HepG2 (cell line): ENCODE results near the gene GAPT. TPM values are rescaled to one million over a fixed set of nuclear protein-coding genes. Genes with fewer than 3 reads are reported as not detected.
A peak's percentile ranks its signal among the peaks of the same experiment; 100 is the strongest.

Experiments used
- ATM ChIP-seq: fragments of 450-650 bp; IDR thresholded peaks from 2 replicates; pipeline ENCODE4 v1.7.1; 2017; ENCODE audit warnings: mild to moderate bottlenecking, borderline replicate concordance
- BRD4 ChIP-seq: sonication (generic); formaldehyde crosslinking; IDR thresholded peaks from 2 replicates; pipeline ENCODE4 v1.4.0; 2020; ENCODE audit warnings: missing genetic modification reagents
- EZH2 ChIP-seq: conservative IDR thresholded peaks from 2 replicates; pipeline ENCODE4 v1.6.1; 2012; ENCODE audit warnings: mild to moderate bottlenecking, low read depth, low read length, moderate library complexity
- FOXM1 ChIP-seq: sonication (generic); formaldehyde crosslinking; IDR thresholded peaks from 2 replicates; pipeline ENCODE4 v1.5.0; 2020; ENCODE audit warnings: missing genetic modification reagents
- GPN1 ChIP-seq: sonication (generic); formaldehyde crosslinking; IDR thresholded peaks from 2 replicates; pipeline ENCODE4 v1.5.1; 2020; ENCODE audit warnings: missing genetic modification reagents, borderline replicate concordance
- HDAC2 ChIP-seq: sonication (generic); formaldehyde crosslinking; IDR thresholded peaks from 2 replicates; pipeline ENCODE4 v1.4.0; 2020; ENCODE audit warnings: missing genetic modification reagents
- HOMEZ ChIP-seq: IDR thresholded peaks from 2 replicates; pipeline ENCODE4 v1.6.1; 2016; ENCODE audit warnings: low read depth
- MAFF ChIP-seq: IDR thresholded peaks from 2 replicates; pipeline ENCODE4 v1.6.1; 2011; ENCODE audit warnings: low read depth, low read length, improper control_type of control experiment
- NFE2 ChIP-seq: sonication (generic); formaldehyde crosslinking; IDR thresholded peaks from 2 replicates; pipeline ENCODE4 v1.4.0; 2020; ENCODE audit warnings: missing genetic modification reagents
- PHF20 ChIP-seq: sonication (generic); formaldehyde crosslinking; IDR thresholded peaks from 2 replicates; pipeline ENCODE4 v1.5.0; 2020; ENCODE audit warnings: mild to moderate bottlenecking, missing genetic modification reagents
- PHF8 ChIP-seq: sonication (generic); formaldehyde crosslinking; IDR thresholded peaks from 2 replicates; pipeline ENCODE4 v1.5.0; 2020; ENCODE audit warnings: missing genetic modification reagents
- PRMT3 ChIP-seq: sonication (generic); formaldehyde crosslinking; IDR thresholded peaks from 2 replicates; pipeline ENCODE4 v1.8.1; 2022; ENCODE audit warnings: low read depth, mild to moderate bottlenecking, moderate library complexity, missing genetic modification reagents, borderline replicate concordance
- REL ChIP-seq: sonication (generic); formaldehyde crosslinking; conservative IDR thresholded peaks from 2 replicates; pipeline ENCODE4 v1.8.0; 2022; ENCODE audit warnings: mild to moderate bottlenecking, missing genetic modification reagents, moderate library complexity
- SALL2 ChIP-seq: sonication (generic); formaldehyde crosslinking; IDR thresholded peaks from 2 replicates; pipeline ENCODE4 v1.8.1; 2023; ENCODE audit warnings: mild to moderate bottlenecking, missing genetic modification reagents, inconsistent platforms
- SMAD1 ChIP-seq: sonication (generic); formaldehyde crosslinking; IDR thresholded peaks from 2 replicates; pipeline ENCODE4 v1.4.0; 2020; ENCODE audit warnings: missing genetic modification reagents, low read depth, mild to moderate bottlenecking, borderline replicate concordance
- SRSF9 ChIP-seq: fragments of 200-400 bp; formaldehyde crosslinking; IDR thresholded peaks from 2 replicates; pipeline ENCODE4 v1.6.1; 2018; ENCODE audit warnings: borderline replicate concordance, mild to moderate bottlenecking, low read depth, low read length; ENCODE audit not compliant: insufficient read depth, poor library complexity, severe bottlenecking
- SSRP1 ChIP-seq: IDR thresholded peaks from 2 replicates; pipeline ENCODE4 v1.6.1; 2016; ENCODE audit warnings: control low read depth
- ZBTB42 ChIP-seq: sonication (generic); formaldehyde crosslinking; IDR thresholded peaks from 2 replicates; pipeline ENCODE4 v1.5.0; 2020; ENCODE audit warnings: mild to moderate bottlenecking, missing genetic modification reagents
- ZFX ChIP-seq: sonication (generic); formaldehyde crosslinking; IDR thresholded peaks from 2 replicates; pipeline ENCODE4 v1.4.0; 2020; ENCODE audit warnings: mild to moderate bottlenecking, low read depth, missing genetic modification reagents, moderate library complexity
- ZNF432 ChIP-seq: sonication (generic); formaldehyde crosslinking; IDR thresholded peaks from 2 replicates; pipeline ENCODE4 v1.5.0; 2020; ENCODE audit warnings: missing genetic modification reagents, mild to moderate bottlenecking, borderline replicate concordance
- ZNF503 ChIP-seq: sonication (generic); formaldehyde crosslinking; IDR thresholded peaks from 2 replicates; pipeline ENCODE4 v1.4.0; 2020; ENCODE audit warnings: missing genetic modification reagents
- ZNF513 ChIP-seq: sonication (generic); formaldehyde crosslinking; conservative IDR thresholded peaks from 2 replicates; pipeline ENCODE4 v1.5.0; 2020; ENCODE audit warnings: missing genetic modification reagents
- ZNF704 ChIP-seq: sonication (generic); formaldehyde crosslinking; IDR thresholded peaks from 2 replicates; pipeline ENCODE4 v1.8.1; 2023; ENCODE audit warnings: mild to moderate bottlenecking, inconsistent platforms, moderate library complexity, missing genetic modification reagents, borderline replicate concordance
- ZNF781 ChIP-seq: sonication (generic); formaldehyde crosslinking; IDR thresholded peaks from 2 replicates; pipeline ENCODE4 v1.5.1; 2020; ENCODE audit warnings: borderline replicate concordance, mild to moderate bottlenecking, missing genetic modification reagents; ENCODE audit errors: not compliant biosample characterization
- ZNF816 ChIP-seq: sonication (generic); formaldehyde crosslinking; IDR thresholded peaks from 2 replicates; pipeline ENCODE4 v1.8.0; 2022; ENCODE audit warnings: missing genetic modification reagents, mild to moderate bottlenecking, borderline replicate concordance
- polyA plus RNA-seq, 8 experiments: library from polyadenylated mRNA; depleted of rRNA in 3 of 8; stranded (reverse) in 7 of 8; unstranded in 1 of 8; fragments of >200 nt; fragmentation: Illumina TruSeq in 4 of 8; extraction: Trizol in 4 of 8; gene quantifications; 2 replicates each; pipeline versions ENCODE4 v1.2.1 to v1.2.3, GENCODE V29; 2011 to 2016; ENCODE audit warnings: low read depth in 4 of 8, missing spikeins in 1 of 8, mixed read lengths in 1 of 8; ENCODE audit not compliant: insufficient read depth in 1 of 8
- total RNA-seq, 5 experiments: library from RNA; depleted of rRNA; stranded (reverse); fragments of >200 nt; fragmentation: Illumina TruSeq; extraction: Trizol; gene quantifications; 2 replicates each; pipeline ENCODE4 v1.2.3, GENCODE V29; 2016; ENCODE audit warnings: low read depth in 1 of 5

Gene GAPT
- total and polyA plus RNA-seq, 2 of the 13 experiments (the other 11 are each of a cell fraction or from before 2014, with no cell fraction given): not detected

GRCh38 chr5:58460002-58460731, 31.1 kb upstream of the GAPT start, which contains the start of gene PLK2 (continued):
- TF ChIP-seq ZNF513 (CRISPR knock-in tag): no peak
- no peak for TF ChIP-seq GPN1
- peak; percentile 77 for TF ChIP-seq PHF8
- no peak for TF ChIP-seq EZH2
- TF ChIP-seq ZFX (CRISPR knock-in tag): peak; percentile 87
- TF ChIP-seq ZNF432 (CRISPR knock-in tag): no peak
- no peak for TF ChIP-seq ZNF503 (CRISPR knock-in tag)
- TF ChIP-seq HOMEZ (CRISPR knock-in tag): no peak
- no peak for TF ChIP-seq MAFF
- no peak for TF ChIP-seq SMAD1 (CRISPR knock-in tag)
- no peak for TF ChIP-seq ZBTB42
- no peak for TF ChIP-seq PHF20 (CRISPR knock-in tag)
- TF ChIP-seq SSRP1 (CRISPR knock-in tag): no peak
- no peak for TF ChIP-seq ZNF781 (CRISPR knock-in tag)
- TF ChIP-seq HDAC2: no peak; the same call in 1 of the 2 replicates
- no peak for TF ChIP-seq ATM
- no peak for TF ChIP-seq NFE2
- no peak for TF ChIP-seq SRSF9
- TF ChIP-seq SALL2 (CRISPR knock-in tag): 0 out of 2 replicates have a peak, but pooled peaks have one; percentile 22
- TF ChIP-seq PRMT3 (CRISPR knock-in tag): 0 out of 2 replicates have a peak, but pooled peaks have one; percentile 51
- TF ChIP-seq BRD4 (CRISPR knock-in tag): no peak
- no peak; the same call in 1 of the 2 replicates for TF ChIP-seq REL
- TF ChIP-seq FOXM1: no peak
- TF ChIP-seq ZNF704: no peak
- no peak for TF ChIP-seq ZNF816
